ENCODE results near the gene GAP43.

GAP43 gene

GRCh38 chr3:115638241-115638640 is 14.9 kb downstream of the GAP43 start:
- H2AFZ ChIP-seq, result no peak overlapping the region
- no peak overlapping the region for H3K4me2 ChIP-seq (ENCODE audit: low read length)
- no peaks in the 10 kb centered on the region for H3K9me3 ChIP-seq (ENCODE audit: control insufficient read depth, low read length)
- no peaks in the 10 kb centered on the region for H3K36me3 ChIP-seq (ENCODE audit: control insufficient read depth, insufficient read depth, low read length)
- no peak overlapping the region for H3K27ac ChIP-seq
- H3K79me2 ChIP-seq, result no peaks in the 10 kb centered on the region
- no peak overlapping the region for H3K9ac ChIP-seq
- H3K27me3 ChIP-seq (ENCODE audit: control insufficient read depth, insufficient read depth, low read length), result no peaks in the 10 kb centered on the region
- no peak overlapping the region for H3K4me3 ChIP-seq (ENCODE audit: low read depth, low read length)
- no peaks in the 10 kb centered on the region for H3K4me1 ChIP-seq
- TF ChIP-seq CTCF (IDR thresholded peaks at IDR 0.05), result no peak

DNA sequence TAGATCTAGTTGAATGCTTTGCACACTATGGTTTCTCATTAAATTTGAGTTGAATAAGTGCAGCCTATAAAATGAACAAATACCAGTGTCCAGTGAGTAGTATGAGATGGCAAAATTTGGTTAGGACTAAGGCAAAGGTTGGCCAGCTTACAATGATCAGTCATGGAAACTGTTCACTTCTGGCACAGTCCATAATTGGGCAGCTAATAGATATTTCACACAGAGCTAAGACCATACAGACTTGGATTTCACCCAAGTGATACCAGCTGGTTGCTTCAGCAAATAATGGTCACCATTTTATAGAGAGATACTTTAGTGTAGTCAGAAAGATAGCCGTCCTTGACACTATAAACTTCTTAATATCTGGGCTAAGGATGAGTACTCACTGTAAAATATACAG is 15.7 kb downstream of the GAP43 start:
- no peak overlapping the region for H3K9ac ChIP-seq
- no peak overlapping the region for H2AFZ ChIP-seq
- no peaks in the 10 kb centered on the region for H3K4me1 ChIP-seq

GRCh38 chr3:115644391-115644790 is 21.1 kb downstream of the GAP43 start:
- Histone ChIP-seq H3K9ac (no peak overlapping the region), H2AFZ (no peak overlapping the region), H3K4me2 (ENCODE audit: low read length) (no peak overlapping the region), H3K27me3 (ENCODE audit: control insufficient read depth, insufficient read depth, low read length) (no peaks in the 10 kb centered on the region), H3K9me3 (ENCODE audit: control insufficient read depth, low read length) (no peaks in the 10 kb centered on the region), H3K36me3 (ENCODE audit: control insufficient read depth, insufficient read depth, low read length) (no peaks in the 10 kb centered on the region), H3K79me2 (no peaks in the 10 kb centered on the region), H3K4me1 (no peaks in the 10 kb centered on the region), H3K4me3 (ENCODE audit: low read depth, low read length) (no peak overlapping the region), H3K27ac (no peak overlapping the region)
- no peak for TF ChIP-seq CTCF (IDR thresholded peaks at IDR 0.05)

More for the DNA sequence above, 15.7 kb downstream of the GAP43 start:
- Histone ChIP-seq H3K27me3 (ENCODE audit: control insufficient read depth, insufficient read depth, low read length) (no peaks in the 10 kb centered on the region), H3K79me2 (no peaks in the 10 kb centered on the region), H3K36me3 (ENCODE audit: control insufficient read depth, insufficient read depth, low read length) (no peaks in the 10 kb centered on the region), H3K9me3 (ENCODE audit: control insufficient read depth, low read length) (no peaks in the 10 kb centered on the region), H3K4me2 (ENCODE audit: low read length) (no peak overlapping the region), H3K27ac (no peak overlapping the region), H3K4me3 (ENCODE audit: low read depth, low read length) (no peak overlapping the region)
- no peak for TF ChIP-seq CTCF (IDR thresholded peaks at IDR 0.05)

- no peak for TF ChIP-seq CTCF (IDR thresholded peaks at IDR 0.05)
- H3K36me3 ChIP-seq (ENCODE audit: control insufficient read depth, insufficient read depth, low read length), result no peaks in the 10 kb centered on the region
- H3K9ac ChIP-seq, result no peak overlapping the region
- H2AFZ ChIP-seq, result no peak overlapping the region
- no peak overlapping the region for H3K4me2 ChIP-seq (ENCODE audit: low read length)
- H3K9me3 ChIP-seq (ENCODE audit: control insufficient read depth, low read length), result no peaks in the 10 kb centered on the region
- H3K27ac ChIP-seq, result no peak overlapping the region
- H3K79me2 ChIP-seq, result no peaks in the 10 kb centered on the region
- no peak overlapping the region for H3K4me3 ChIP-seq (ENCODE audit: low read depth, low read length)
- no peaks in the 10 kb centered on the region for H3K4me1 ChIP-seq
- H3K27me3 ChIP-seq (ENCODE audit: control insufficient read depth, insufficient read depth, low read length), result no peaks in the 10 kb centered on the region
These were observed 22.8 kb downstream of the GAP43 start for GRCh38 chr3:115646027-115646690.

GRCh38 chr3:115648559-115648958 is 25.2 kb downstream of the GAP43 start:
- H3K27me3 ChIP-seq (ENCODE audit: control insufficient read depth, insufficient read depth, low read length), result no peaks in the 10 kb centered on the region
- no peak overlapping the region for H3K9ac ChIP-seq
- H3K4me2 ChIP-seq (ENCODE audit: low read length), result no peak overlapping the region
- no peaks in the 10 kb centered on the region for H3K79me2 ChIP-seq
- no peak overlapping the region for H2AFZ ChIP-seq
- TF ChIP-seq CTCF (IDR thresholded peaks at IDR 0.05), result no peak
- no peaks in the 10 kb centered on the region for H3K36me3 ChIP-seq (ENCODE audit: control insufficient read depth, insufficient read depth, low read length)
- no peaks in the 10 kb centered on the region for H3K9me3 ChIP-seq (ENCODE audit: control insufficient read depth, low read length)
- H3K27ac ChIP-seq, result no peak overlapping the region
- no peaks in the 10 kb centered on the region for H3K4me1 ChIP-seq
- no peak overlapping the region for H3K4me3 ChIP-seq (ENCODE audit: low read depth, low read length)
